Kidney (tissue), 14 donors: ENCODE measurements around the gene GADD45B. TPM values are rescaled to one million over a fixed set of nuclear protein-coding genes. Genes with fewer than 3 reads are reported as not detected.

Experiments used
- DNase-seq, 5 donors: peaks; one replicate each; pipeline ENCODE4 v3.0.0-alpha.2; 2013 to 2020
- FAIRE-seq: peaks from 2 replicates; lab custom pipeline; 2012; peaks lifted over from hg19 to GRCh38; lab: Jason Lieb, UNC
- H3K27ac ChIP-seq, 2 donors: one replicate each; pipeline ENCODE4 v1.7.0; 2013; ENCODE audit warnings: low read depth in 2 of 2, low read length in 2 of 2, inconsistent platforms in 1 of 2
- H3K27me3 ChIP-seq: one replicate; pipeline ENCODE4 v1.7.1; 2013; ENCODE audit warnings: low read length, inconsistent platforms; ENCODE audit not compliant: control insufficient read depth, insufficient read depth
- H3K36me3 ChIP-seq, 3 donors: one replicate each; pipeline versions ENCODE4 v1.7.0 to v1.7.1; 2013; ENCODE audit warnings: low read length in 3 of 3, control low read depth in 1 of 3, inconsistent platforms in 1 of 3; ENCODE audit not compliant: insufficient read depth in 3 of 3, control insufficient read depth in 2 of 3
- H3K4me1 ChIP-seq, 3 donors: one replicate each; pipeline versions ENCODE4 v1.7.0 to v1.7.1; 2013; ENCODE audit warnings: low read length in 3 of 3, inconsistent platforms in 1 of 3, low read depth in 1 of 3; ENCODE audit not compliant: control insufficient read depth in 2 of 3, insufficient read depth in 2 of 3
- H3K4me3 ChIP-seq, 3 donors: one replicate each; pipeline versions ENCODE4 v1.7.0 to v1.8.1; 2013; ENCODE audit warnings: low read length in 3 of 3, control low read depth in 1 of 3, inconsistent platforms in 1 of 3
- H3K9ac ChIP-seq, 3 donors: one replicate each; pipeline versions ENCODE4 v1.7.0 to v1.7.1; 2013; ENCODE audit warnings: low read length in 3 of 3, control low read depth in 1 of 3, inconsistent platforms in 1 of 3
- H3K9me3 ChIP-seq, 3 donors: one replicate each; pipeline versions ENCODE4 v1.7.0 to v1.7.1; 2013; ENCODE audit warnings: low read length in 3 of 3, control low read depth in 1 of 3, inconsistent platforms in 1 of 3; ENCODE audit not compliant: control insufficient read depth in 2 of 3, insufficient read depth in 1 of 3
- intact Hi-C: fragments of 100-400 bp; cut with DNase I; formaldehyde crosslinking; loops from one replicate; pipeline ENCODE4 v1.11.1; 2022
- polyA plus RNA-seq: library from polyadenylated mRNA; stranded (reverse); fragments of 350-450 nt; fragmentation: Illumina TruSeq; extraction: RNeasy Lipid Tissue Mini Kit (QIAGEN cat#74804); gene quantifications from one replicate; pipeline ENCODE4 v1.2.3, GENCODE V29; 2014; ENCODE audit warnings: low read depth, low replicate concordance; ENCODE audit not compliant: insufficient read depth
- total RNA-seq: library from RNA; stranded (reverse); fragmentation: NEBNext Ultra II Directional; extraction: Animal tissue kit (Norgen Biotek cat#: 25700); gene quantifications from one replicate; pipeline ENCODE4 v1.2.1, GENCODE V29; 2021
- TF ChIP-seq, protein P1 (sequence below): IDR thresholded peaks from 3 replicates; pipeline ENCODE4 v1.5.1; 2012; ENCODE audit warnings: mild to moderate bottlenecking, moderate library complexity, borderline replicate concordance; ENCODE audit not compliant: insufficient read depth; ENCODE audit errors: extremely low read depth
- donor health status: control.
- donor health status: control.
- donor health status: control.
- donor health status: control.
- donor health status: control.
- donor health status: DM: yes; HTN: yes; CAD: no.
- donor health status: Normal renal cell carcinoma (clear cell type).

Gene GADD45B
- total and polyA plus RNA-seq, 2 donors from 2014 or later, result 88.5 to 149 TPM

DNA sequence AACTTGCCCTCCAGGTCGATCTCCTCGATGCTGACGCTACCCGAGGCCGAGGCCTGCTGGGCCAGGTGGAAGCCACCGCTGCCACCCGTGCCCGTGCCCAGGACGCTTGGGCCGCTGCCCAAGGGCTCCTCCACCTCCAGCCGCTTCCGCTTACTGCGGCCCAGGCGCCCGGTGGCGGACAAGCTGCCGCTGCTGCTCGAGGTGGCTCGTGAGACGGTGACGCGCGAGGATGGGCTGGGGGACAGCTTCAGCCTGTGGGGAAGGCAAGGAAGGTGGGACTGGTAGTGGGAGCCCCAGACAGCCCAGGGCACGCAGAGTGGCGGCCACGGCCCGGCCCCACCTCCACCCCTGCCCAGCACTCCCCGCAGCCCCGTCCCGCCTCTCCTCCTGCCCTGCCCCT, 42.1 kb upstream of the GADD45B start:
- FAIRE-seq (no peak), DNase-seq (no peak)
- intact Hi-C loops, result no loop called here
- TF ChIP-seq, protein P1, sequence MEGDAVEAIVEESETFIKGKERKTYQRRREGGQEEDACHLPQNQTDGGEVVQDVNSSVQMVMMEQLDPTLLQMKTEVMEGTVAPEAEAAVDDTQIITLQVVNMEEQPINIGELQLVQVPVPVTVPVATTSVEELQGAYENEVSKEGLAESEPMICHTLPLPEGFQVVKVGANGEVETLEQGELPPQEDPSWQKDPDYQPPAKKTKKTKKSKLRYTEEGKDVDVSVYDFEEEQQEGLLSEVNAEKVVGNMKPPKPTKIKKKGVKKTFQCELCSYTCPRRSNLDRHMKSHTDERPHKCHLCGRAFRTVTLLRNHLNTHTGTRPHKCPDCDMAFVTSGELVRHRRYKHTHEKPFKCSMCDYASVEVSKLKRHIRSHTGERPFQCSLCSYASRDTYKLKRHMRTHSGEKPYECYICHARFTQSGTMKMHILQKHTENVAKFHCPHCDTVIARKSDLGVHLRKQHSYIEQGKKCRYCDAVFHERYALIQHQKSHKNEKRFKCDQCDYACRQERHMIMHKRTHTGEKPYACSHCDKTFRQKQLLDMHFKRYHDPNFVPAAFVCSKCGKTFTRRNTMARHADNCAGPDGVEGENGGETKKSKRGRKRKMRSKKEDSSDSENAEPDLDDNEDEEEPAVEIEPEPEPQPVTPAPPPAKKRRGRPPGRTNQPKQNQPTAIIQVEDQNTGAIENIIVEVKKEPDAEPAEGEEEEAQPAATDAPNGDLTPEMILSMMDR, result no peak
- Histone ChIP-seq H3K4me1 (no peaks in the 10 kb centered on the region), H3K27me3 (no peaks in the 10 kb centered on the region), H3K9me3 (no peaks in the 10 kb centered on the region), H3K9ac (no peak overlapping the region), H3K27ac (no peak overlapping the region), H3K4me3 (no peak overlapping the region), H3K36me3 (peaks cover 0 to 10% (median 4%) of the 10 kb centered on the region in 3 donors)

- H3K4me3 ChIP-seq, result no peak overlapping the region
- H3K4me1 ChIP-seq, result no peaks in the 10 kb centered on the region
- no peak overlapping the region for H3K27ac ChIP-seq
- no peak for DNase-seq
- H3K27me3 ChIP-seq, result no peaks in the 10 kb centered on the region
- no peak overlapping the region for H3K9ac ChIP-seq
- TF ChIP-seq, protein P1, result no peak
- no peaks in the 10 kb centered on the region for H3K9me3 ChIP-seq
- FAIRE-seq, result no peak
- peaks cover 0 to 10% (median 4%) of the 10 kb centered on the region in 3 donors for H3K36me3 ChIP-seq
- intact Hi-C loops, result no loop called here
Measured at GRCh38 chr19:2434267-2434666, 41.7 kb upstream of the GADD45B start.

DNA sequence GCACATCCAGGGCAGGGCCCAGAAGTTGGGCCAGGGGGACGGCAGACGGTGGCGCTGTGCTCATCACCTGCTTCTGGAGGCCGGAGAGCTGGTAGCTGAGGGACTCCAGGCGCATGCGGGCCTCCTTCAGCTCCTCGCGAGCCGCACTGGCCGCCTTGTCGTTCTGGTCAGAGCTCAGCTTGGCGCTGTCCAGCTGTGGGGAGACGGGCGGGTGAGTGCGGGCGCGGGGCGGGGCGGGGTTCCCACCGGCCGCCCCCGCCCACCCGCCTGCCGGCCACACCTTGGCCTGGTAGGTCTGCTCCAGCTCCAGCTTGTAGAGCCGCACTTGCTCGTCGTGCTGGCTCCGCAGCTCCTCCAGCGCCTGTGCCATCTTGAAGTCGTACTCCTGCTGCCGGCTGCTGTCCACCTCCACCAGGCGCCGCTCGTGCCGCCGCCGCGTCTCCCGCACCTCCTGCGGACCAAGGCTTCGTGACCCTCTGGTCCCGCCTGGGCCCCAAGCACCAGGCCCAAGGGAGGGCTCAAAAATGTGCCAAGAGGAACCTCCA, 41.1 kb upstream of the GADD45B start:
- no peak overlapping the region for H3K9ac ChIP-seq
- H3K4me3 ChIP-seq, result no peak overlapping the region
- H3K9me3 ChIP-seq, result no peaks in the 10 kb centered on the region
- FAIRE-seq (no peak), DNase-seq (no peak)
- no peaks in the 10 kb centered on the region for H3K4me1 ChIP-seq
- TF ChIP-seq, protein P1, result no peak
- H3K27ac ChIP-seq, result no peak overlapping the region
- H3K27me3 ChIP-seq, result no peaks in the 10 kb centered on the region
- intact Hi-C loops, result no loop called here
- peaks cover 0 to 10% (median 4%) of the 10 kb centered on the region in 3 donors for H3K36me3 ChIP-seq

DNA sequence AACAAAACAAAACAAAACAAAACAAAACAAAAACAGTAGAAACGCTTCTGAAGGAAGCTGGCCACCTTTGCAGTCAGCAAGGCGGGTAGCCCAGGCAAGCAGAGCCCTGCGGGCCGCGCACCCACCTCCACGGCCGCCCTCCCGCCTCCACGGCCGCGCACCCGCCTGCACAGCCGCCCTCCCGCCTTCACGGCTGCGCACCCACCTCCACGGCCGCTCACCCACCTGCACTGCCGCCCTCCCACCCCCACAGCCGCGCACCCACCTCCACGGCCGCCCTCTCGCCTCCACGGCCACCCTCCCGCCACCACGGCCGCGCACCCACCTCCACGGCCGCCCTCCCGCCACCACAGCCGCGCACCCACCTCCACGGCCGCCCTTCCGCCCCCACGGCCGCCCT, 39.5 kb upstream of the GADD45B start:
- H3K9ac ChIP-seq, result no peak overlapping the region
- FAIRE-seq (no peak), DNase-seq (no peak)
- intact Hi-C loops, result no loop called here
- H3K36me3 ChIP-seq, result peaks cover 2 to 10% (median 4%) of the 10 kb centered on the region in 3 donors
- H3K27me3 ChIP-seq, result no peaks in the 10 kb centered on the region
- no peak overlapping the region for H3K27ac ChIP-seq
- no peaks in the 10 kb centered on the region for H3K4me1 ChIP-seq
- no peaks in the 10 kb centered on the region for H3K9me3 ChIP-seq
- TF ChIP-seq, protein P1, result no peak
- H3K4me3 ChIP-seq, result no peak overlapping the region
